Heart right ventricle (tissue), 16 donors: ENCODE data around the gene AIG1. TPM values are rescaled to one million over a fixed set of nuclear protein-coding genes. Genes with fewer than 3 reads are reported as not detected.

Source experiments
- ATAC-seq, 8 donors: fragments of 200-7000 bp; cut with Tn5 transposase; one replicate each; pipeline ENCODE4 v1.9.1; 2020; ENCODE audit warnings: mild to moderate bottlenecking in 8 of 8, moderate library complexity in 8 of 8, moderate number of reproducible peaks in 1 of 8
- DNase-seq, 2 donors: peaks; one replicate each; pipeline ENCODE4 v3.0.0-alpha.2; 2020
- H3K27ac ChIP-seq, 10 donors: fragments of 200-600 bp; sonication (generic) in 2 of 10; one replicate each; pipeline versions ENCODE4 v1.5.0 to v1.8.0; 2020 to 2022; ENCODE audit warnings: mild to moderate bottlenecking in 3 of 10
- H3K27me3 ChIP-seq, 7 donors: fragments of 200-600 bp; one replicate each; pipeline ENCODE4 v1.8.0; 2021 to 2022; ENCODE audit warnings: mild to moderate bottlenecking in 2 of 7
- H3K36me3 ChIP-seq, 9 donors: fragments of 200-600 bp; sonication (generic) in 1 of 9; one replicate each; pipeline versions ENCODE4 v1.5.0 to v1.8.0; 2020 to 2022; ENCODE audit warnings: mild to moderate bottlenecking in 2 of 9
- H3K4me1 ChIP-seq, 9 donors: fragments of 200-600 bp; sonication (generic) in 1 of 9; one replicate each; pipeline versions ENCODE4 v1.5.0 to v1.8.0; 2020 to 2022; ENCODE audit warnings: mild to moderate bottlenecking in 4 of 9
- H3K4me3 ChIP-seq, 10 donors: fragments of 200-600 bp; sonication (generic) in 2 of 10; one replicate each; pipeline versions ENCODE4 v1.5.0 to v1.8.0; 2020 to 2022; ENCODE audit warnings: mild to moderate bottlenecking in 7 of 10, moderate library complexity in 2 of 10
- H3K9me3 ChIP-seq, 11 donors: fragments of 200-600 bp in 10 of 11; sonication (generic) in 2 of 11; one replicate each; pipeline versions ENCODE4 v1.5.0 to v1.8.0; 2013 to 2022; ENCODE audit warnings: mild to moderate bottlenecking in 2 of 11, control low read depth in 1 of 11, moderate library complexity in 1 of 11
- WGBS, 2 donors: extraction: QIAGEN DNeasy Blood & Tissue Kit; methylation state at CpG; one replicate each; pipeline ENCODE4 v1.1.7; 2013; ENCODE audit warnings: inconsistent platforms in 1 of 2; 5-methylcytosine and 5-hydroxymethylcytosine counted together
- intact Hi-C, 10 donors: fragments of 100-400 bp; cut with DNase I; formaldehyde crosslinking; loops; one replicate each; pipeline versions ENCODE4 v1.11.1 to v1.14.2; 2022
- polyA plus RNA-seq, 2 donors: library from polyadenylated mRNA; stranded (reverse); fragments of 200-250 nt; gene quantifications; one replicate each; pipeline ENCODE4 v1.2.3, GENCODE V29; 2013
- total RNA-seq, 10 donors: library from RNA; stranded (reverse); fragmentation: NEBNext Ultra II Directional in 3 of 10; extraction: Animal tissue kit (Norgen Biotek cat#: 25700) in 3 of 10; gene quantifications; one replicate each; pipeline versions ENCODE4 v1.2.1 to v1.2.4, GENCODE V29; 2021 to 2023
- TF ChIP-seq, protein P1 (sequence below), 9 donors: fragments of 200-600 bp; sonication (generic) in 2 of 9; IDR thresholded peaks; one replicate each; pipeline versions ENCODE4 v1.5.0 to v1.8.0; 2021 to 2022; ENCODE audit warnings: antibody characterized with exemption in 9 of 9, mild to moderate bottlenecking in 5 of 9, moderate library complexity in 1 of 9
- donor health status: Arrhythmogenic right ventricular cardiomyopathy.
- donor health status: ischemic (EF 13 %, LVEDD 7.1; RV severe dilation, severe dysfunction).
- donor health status: healthy with polysubstance abuse.
- donor health status: DM: no; HTN: yes; CAD: no.
- donor health status: DM: no; HTN: no; CAD: no.
- donor health status: ischemic (EF 25% LVEDD 6.9; RV normal size, moderate dysfunction).
- donor health status: ischemic (EF 25% LVEDD 5.7; RV mildly dilated, moderate dysfunction).
- donor health status: healthy.
- donor health status: DM: yes; HTN: yes; CAD: no.
- donor health status: Ischemic cardiomyopathy.
- donor health status: ischemic (EF 35%, LVEDD 5.7; RV mildly dilated, moderate dysfunction).
- donor health status: nonischemic (EF 11% LVEDD 7.7; RV severe dilation, severe dysfunction).
- donor health status: DM: yes; HTN: yes; CAD: no.
- donor health status: PGD.
- donor health status: ischemic (EF 29% LVEDD 5.4; RV normal size, mild dysfunction).
- donor health status: nonischemic (EF 23%, LVEDD 6.1; RV moderate dilation, normal function).

Gene AIG1
- total and polyA plus RNA-seq, 12 donors, result 17.4 to 83.2 (median 66.2) TPM

DNA sequence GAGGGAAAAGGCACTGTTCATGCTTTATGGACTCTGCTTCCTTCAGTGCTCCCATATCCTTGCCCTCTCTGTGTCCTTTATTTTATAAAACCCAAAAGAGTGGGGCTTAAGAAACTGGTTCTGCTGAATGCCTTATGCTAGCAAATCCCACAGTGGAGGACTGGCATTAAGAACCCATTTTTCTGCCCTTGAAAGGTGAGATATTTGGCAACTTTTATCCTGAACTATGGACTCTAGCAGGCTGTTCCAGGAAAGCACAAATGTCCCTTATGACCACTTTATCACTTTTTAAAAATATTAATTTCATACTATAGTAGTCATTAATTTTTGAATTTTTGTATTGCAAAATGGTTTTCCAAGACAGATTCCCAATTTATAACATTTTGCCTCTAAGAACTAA lies 296.5 kb downstream of the AIG1 start:
- no peak overlapping the region for H3K27ac ChIP-seq
- H3K4me3 ChIP-seq, result no peak overlapping the region
- ATAC-seq, result no peak
- H3K27me3 ChIP-seq, result no peaks in the 10 kb centered on the region
- peaks cover 0 to 35% (median 0%) of the 10 kb centered on the region in 11 donors for H3K9me3 ChIP-seq
- H3K4me1 ChIP-seq, result no peaks in the 10 kb centered on the region
- intact Hi-C loops, result no loop called here
- TF ChIP-seq, protein P1, sequence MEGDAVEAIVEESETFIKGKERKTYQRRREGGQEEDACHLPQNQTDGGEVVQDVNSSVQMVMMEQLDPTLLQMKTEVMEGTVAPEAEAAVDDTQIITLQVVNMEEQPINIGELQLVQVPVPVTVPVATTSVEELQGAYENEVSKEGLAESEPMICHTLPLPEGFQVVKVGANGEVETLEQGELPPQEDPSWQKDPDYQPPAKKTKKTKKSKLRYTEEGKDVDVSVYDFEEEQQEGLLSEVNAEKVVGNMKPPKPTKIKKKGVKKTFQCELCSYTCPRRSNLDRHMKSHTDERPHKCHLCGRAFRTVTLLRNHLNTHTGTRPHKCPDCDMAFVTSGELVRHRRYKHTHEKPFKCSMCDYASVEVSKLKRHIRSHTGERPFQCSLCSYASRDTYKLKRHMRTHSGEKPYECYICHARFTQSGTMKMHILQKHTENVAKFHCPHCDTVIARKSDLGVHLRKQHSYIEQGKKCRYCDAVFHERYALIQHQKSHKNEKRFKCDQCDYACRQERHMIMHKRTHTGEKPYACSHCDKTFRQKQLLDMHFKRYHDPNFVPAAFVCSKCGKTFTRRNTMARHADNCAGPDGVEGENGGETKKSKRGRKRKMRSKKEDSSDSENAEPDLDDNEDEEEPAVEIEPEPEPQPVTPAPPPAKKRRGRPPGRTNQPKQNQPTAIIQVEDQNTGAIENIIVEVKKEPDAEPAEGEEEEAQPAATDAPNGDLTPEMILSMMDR (IDR thresholded peaks at IDR 0.05), result no peak
- no peaks in the 10 kb centered on the region for H3K36me3 ChIP-seq
- no peak for DNase-seq

DNA sequence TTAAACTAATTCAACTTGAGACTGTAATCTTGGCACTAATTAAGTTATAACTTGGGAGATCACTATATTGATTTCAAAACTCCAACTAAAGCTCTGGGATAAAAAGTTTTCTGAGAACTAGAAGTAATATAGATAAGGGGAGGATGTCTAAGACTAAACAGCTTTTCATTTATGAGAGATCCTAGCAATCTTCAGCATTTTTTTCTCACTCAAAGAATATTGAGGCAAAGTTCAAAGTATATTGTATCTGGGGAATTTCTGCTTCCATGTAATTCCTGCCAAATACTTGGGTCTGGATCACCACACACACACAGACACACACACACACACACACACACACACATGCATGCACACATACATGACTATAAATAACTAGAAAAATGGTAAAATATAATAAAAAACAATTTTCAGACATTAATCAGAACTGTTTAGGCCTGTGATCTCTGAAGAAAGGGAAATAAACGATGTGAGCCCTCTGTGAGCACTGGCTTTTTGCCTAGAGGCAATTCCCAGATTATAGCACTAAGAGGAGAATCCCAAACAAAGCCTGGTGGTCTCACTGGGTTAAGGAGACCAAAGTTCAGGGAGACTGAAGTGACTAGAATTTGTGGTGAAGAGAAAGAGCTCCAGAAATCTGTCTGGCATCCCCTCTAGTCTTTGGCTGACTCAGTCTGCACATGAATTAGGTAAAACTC lies 297.0 kb downstream of the AIG1 start:
- intact Hi-C loops, result no loop called here
- Histone ChIP-seq H3K27me3 (no peaks in the 10 kb centered on the region), H3K4me1 (no peaks in the 10 kb centered on the region), H3K36me3 (no peaks in the 10 kb centered on the region), H3K4me3 (no peak overlapping the region), H3K9me3 (peaks cover 0 to 30% (median 0%) of the 10 kb centered on the region in 11 donors), H3K27ac (no peak overlapping the region)
- WGBS, 2 donors, result 54 to 67% methylated on average over 1 of the region's 1 CpG
- TF ChIP-seq, protein P1 (IDR thresholded peaks at IDR 0.05), result no peak
- DNase-seq, result no peak
- ATAC-seq, result no peak

DNA sequence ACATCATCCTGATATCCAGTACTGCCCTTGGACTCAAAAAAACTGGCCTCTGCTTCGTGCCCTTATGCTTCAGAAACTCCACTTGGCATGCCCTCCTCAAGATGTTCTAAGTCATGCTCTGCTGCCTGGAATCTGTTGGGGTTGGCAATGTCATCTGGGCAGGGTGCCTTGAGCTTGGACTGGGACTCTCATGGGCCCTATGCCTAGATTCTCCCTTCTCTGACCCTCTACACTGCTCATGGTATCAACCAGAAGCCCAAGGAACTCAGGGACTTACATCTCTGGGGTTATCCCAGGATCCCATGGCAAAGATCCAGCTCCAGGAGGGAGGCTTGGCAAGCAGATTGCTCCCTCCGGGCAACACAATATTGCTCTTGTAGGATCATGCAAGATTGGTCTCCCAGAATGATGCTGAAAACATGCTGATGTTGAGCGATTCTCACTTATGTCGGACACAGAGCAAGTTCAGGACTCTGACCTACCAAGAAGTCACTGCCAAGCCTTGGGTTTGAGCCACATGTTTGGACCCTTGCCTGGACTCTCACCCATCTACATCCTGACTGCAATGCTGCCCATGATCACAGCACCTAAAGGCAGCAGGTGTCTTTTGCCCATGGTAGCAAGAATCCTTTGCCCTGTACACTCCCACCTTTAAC lies 301.0 kb downstream of the AIG1 start:
- no peaks in the 10 kb centered on the region for H3K4me1 ChIP-seq
- no peaks in the 10 kb centered on the region for H3K36me3 ChIP-seq
- TF ChIP-seq, protein P1 (IDR thresholded peaks at IDR 0.05), result no peak
- DNase-seq (peak in 1 of 2 donors; percentile 11), ATAC-seq (peak in 2 of 8 donors; percentile 12 to 37)
- H3K27ac ChIP-seq, result no peak overlapping the region
- H3K4me3 ChIP-seq, result no peak overlapping the region
- no peaks in the 10 kb centered on the region for H3K9me3 ChIP-seq
- intact Hi-C loops, result no loop called here
- WGBS, 2 donors, result 56 to 69% methylated on average over 4 of the region's 4 CpGs
- H3K27me3 ChIP-seq, result no peaks in the 10 kb centered on the region

DNA sequence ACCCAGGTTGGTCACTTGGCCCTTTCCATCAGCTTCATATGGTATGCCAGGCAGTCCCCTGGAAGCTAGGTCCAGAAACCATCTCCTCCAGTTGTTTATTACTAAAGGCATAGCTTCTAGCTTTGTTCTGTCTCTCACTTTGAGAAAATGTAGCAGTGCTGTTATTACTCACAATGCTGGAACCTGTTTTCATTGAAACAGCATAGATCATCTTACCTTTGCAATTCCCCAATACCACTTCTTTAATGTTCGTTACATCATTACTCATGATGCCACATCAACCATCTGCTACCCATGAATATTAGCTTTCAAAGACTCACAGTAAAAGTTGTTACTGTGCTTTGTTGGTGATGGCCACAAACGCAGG lies 301.5 kb downstream of the AIG1 start:
- TF ChIP-seq, protein P1 (IDR thresholded peaks at IDR 0.05), result no peak
- Histone ChIP-seq H3K27ac (no peak overlapping the region), H3K9me3 (no peaks in the 10 kb centered on the region), H3K27me3 (no peaks in the 10 kb centered on the region), H3K36me3 (no peaks in the 10 kb centered on the region), H3K4me3 (no peak overlapping the region), H3K4me1 (no peaks in the 10 kb centered on the region)
- 89% methylated on average over 2 of the region's 2 CpGs for WGBS, 2 donors
- DNase-seq (no peak), ATAC-seq (no peak)
- intact Hi-C loops, result no loop called here
